PC-9 (cell line): ENCODE measurements around the gene MDN1. TPM values are rescaled to one million over a fixed set of nuclear protein-coding genes. Genes with fewer than 3 reads are reported as not detected.

Experiments used
- BruUV-seq: library from RNA; stranded (reverse); fragments of 400-500 nt; replicated peaks from 2 replicates; lab custom pipeline; 2021; lab: Mats Ljungman, UMichigan
- CTCF ChIA-PET: fragments of 300-600 bp; sonication (Branson Sonifier 250); formaldehyde crosslinking; loops from one replicate; lab custom pipeline; 2022; ENCODE audit warnings: antibody characterized with exemption; lab: Charles Lee
- POLR2A ChIA-PET: fragments of 300-600 bp; sonication (Branson Sonifier 250); formaldehyde crosslinking; loops from one replicate; lab custom pipeline; 2022; ENCODE audit warnings: antibody characterized with exemption; ENCODE audit not compliant: unreplicated experiment; lab: Charles Lee
- DNase-seq, 2 experiments: peaks; one replicate each; pipeline versions ENCODE4 v3.0.0 to v3.0.0-alpha.2; 2015 to 2022; ENCODE audit warnings: mixed read lengths in 1 of 2
- H2AFZ ChIP-seq: fragments of 200-600 bp; sonication (generic); 2 replicates; pipeline ENCODE4 v1.8.1; 2017; ENCODE audit warnings: antibody characterized with exemption
- H3F3A ChIP-seq: fragments of 200-600 bp; sonication (generic); 2 replicates; pipeline ENCODE4 v1.8.1; 2017; ENCODE audit warnings: antibody characterized with exemption, mild to moderate bottlenecking, low read depth; ENCODE audit not compliant: insufficient read depth
- H3K27ac ChIP-seq: fragments of 200-600 bp; sonication (generic); 2 replicates; pipeline ENCODE4 v1.6.1; 2016; ENCODE audit warnings: mixed run types
- H3K27me3 ChIP-seq: fragments of 200-600 bp; sonication (generic); 2 replicates; pipeline ENCODE4 v1.6.1; 2016; ENCODE audit warnings: low read depth, mixed run types; ENCODE audit not compliant: insufficient read depth
- H3K36me3 ChIP-seq: fragments of 200-600 bp; sonication (generic); 2 replicates; pipeline ENCODE4 v1.6.1; 2016; ENCODE audit warnings: low read depth, mixed run types
- H3K4me1 ChIP-seq: fragments of 200-600 bp; sonication (generic); replicated peaks from 2 replicates; pipeline ENCODE4 v1.6.1; 2016; ENCODE audit warnings: mixed run types; ENCODE audit not compliant: insufficient read depth
- H3K4me2 ChIP-seq: fragments of 200-600 bp; sonication (generic); 2 replicates; pipeline ENCODE4 v1.6.1; 2017; ENCODE audit warnings: mixed run types
- H3K4me3 ChIP-seq: fragments of 200-600 bp; sonication (generic); 2 replicates; pipeline ENCODE4 v1.6.1; 2016; ENCODE audit warnings: mixed run types
- H3K79me2 ChIP-seq: fragments of 200-600 bp; sonication (generic); 2 replicates; pipeline ENCODE4 v1.6.1; 2017; ENCODE audit warnings: low read depth, mixed run types
- H3K9me2 ChIP-seq: fragments of 200-600 bp; sonication (generic); 2 replicates; pipeline ENCODE4 v1.8.1; 2017; ENCODE audit warnings: mild to moderate bottlenecking; ENCODE audit not compliant: insufficient read depth
- H3K9me3 ChIP-seq: fragments of 200-600 bp; sonication (generic); 2 replicates; pipeline ENCODE4 v1.8.1; 2016; ENCODE audit warnings: low read depth; ENCODE audit not compliant: insufficient read depth
- H4K20me1 ChIP-seq: fragments of 200-600 bp; sonication (generic); 2 replicates; pipeline ENCODE4 v1.8.1; 2017; ENCODE audit not compliant: insufficient read depth
- CTCF ChIP-seq: fragments of 200-600 bp; sonication (generic); conservative IDR thresholded peaks from 2 replicates; pipeline ENCODE4 v1.6.1; 2017; ENCODE audit warnings: mixed run types, antibody characterized with exemption, mild to moderate bottlenecking, moderate library complexity
- EZH2 ChIP-seq: fragments of 200-600 bp; sonication (generic); IDR thresholded peaks from 2 replicates; pipeline ENCODE4 v1.8.0; 2017; ENCODE audit warnings: antibody characterized with exemption, low read depth
- intact Hi-C: fragments of 100-400 bp; cut with micrococcal nuclease; formaldehyde crosslinking; loops from one replicate; pipeline ENCODE4 v1.10.0; 2022; ENCODE audit not compliant: unreplicated experiment
- total RNA-seq: library from RNA; stranded (reverse); gene quantifications from 2 replicates; pipeline ENCODE4 v1.2.3, GENCODE V29; 2021

The MDN1 gene
- total RNA-seq, 1 experiment from 2014 or later = 38.6 TPM

DNA sequence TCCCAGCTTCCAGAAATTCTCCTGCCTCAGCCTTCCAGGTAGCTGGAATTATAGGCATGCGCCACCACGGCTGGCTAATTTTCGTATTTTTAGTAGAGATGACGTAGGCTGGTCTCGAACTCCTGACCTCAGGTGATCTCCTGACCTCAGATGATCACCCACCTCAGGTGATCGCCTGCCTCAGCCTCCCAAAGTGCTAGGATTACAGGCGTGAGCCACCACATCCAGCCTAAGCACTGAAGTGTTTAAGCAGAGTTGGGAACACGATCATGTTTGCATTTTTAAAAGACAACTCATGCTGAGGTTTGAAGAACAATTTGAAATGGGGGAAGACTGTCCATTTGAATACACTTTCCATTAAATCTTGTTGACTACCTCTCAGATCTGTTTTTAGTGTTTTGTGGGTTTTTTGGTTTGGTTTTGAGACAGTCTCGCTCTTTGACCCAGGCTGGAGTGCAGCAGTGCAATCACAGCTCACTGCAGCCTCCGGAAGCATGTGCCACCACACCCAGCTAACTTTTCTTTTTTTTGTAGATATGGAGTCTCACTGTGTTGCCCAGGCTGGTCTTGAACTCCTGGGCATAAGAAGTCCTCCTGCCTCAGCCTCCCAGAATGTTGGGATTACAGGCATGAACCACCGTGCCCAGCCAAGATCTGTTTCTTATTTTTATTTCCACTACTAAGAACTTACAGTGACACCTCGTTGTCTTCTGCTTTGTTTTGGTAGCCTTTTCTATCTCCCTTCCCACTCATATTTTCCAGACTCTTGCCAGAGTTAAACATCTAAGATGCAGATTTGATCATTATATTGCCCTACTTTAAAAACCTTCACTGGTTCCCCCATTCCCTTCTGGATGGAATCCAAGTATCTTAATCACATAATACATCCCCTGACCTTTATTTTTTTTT is 15.5 kb upstream of the MDN1 start:
- no peaks in the 10 kb centered on the region for H4K20me1 ChIP-seq
- no peak overlapping the region for H3K4me2 ChIP-seq
- no peaks in the 10 kb centered on the region for H3K36me3 ChIP-seq
- H3K4me1 ChIP-seq = 0 out of 2 replicates have a peak, but pooled peaks cover 3% of the 10 kb centered on the region
- no peaks in the 10 kb centered on the region for H3K9me2 ChIP-seq
- H2AFZ ChIP-seq = no peak overlapping the region
- no peaks in the 10 kb centered on the region for H3K9me3 ChIP-seq
- peaks cover 17% of the 10 kb centered on the region for H3K79me2 ChIP-seq
- ChIA-PET POLR2A (no interaction called here), CTCF (interaction anchor here (0.7 kb wide), 1 partner anchor 274 kb away, joined by 3 read pairs; no protein-coding TSS in a partner anchor)
- H3F3A ChIP-seq = no peaks in the 10 kb centered on the region
- H3K27me3 ChIP-seq = no peaks in the 10 kb centered on the region
- intact Hi-C loops = no loop called here
- DNase-seq = no peak
- H3K27ac ChIP-seq = no peak overlapping the region
- no peak overlapping the region for H3K4me3 ChIP-seq
- TF ChIP-seq EZH2 = no peak
- no peak for TF ChIP-seq CTCF
- no TSS peak for BruUV-seq

GRCh38 chr6:89830170-89830809 is 10.7 kb upstream of the MDN1 start:
- H3K4me1 ChIP-seq = 0 out of 2 replicates have a peak, but pooled peaks cover 3% of the 10 kb centered on the region
- intact Hi-C loops = no loop called here
- H3F3A ChIP-seq = no peaks in the 10 kb centered on the region
- CTCF ChIA-PET = no interaction called here
- peaks cover 19% of the 10 kb centered on the region for H3K79me2 ChIP-seq
- no peaks in the 10 kb centered on the region for H4K20me1 ChIP-seq
- no peak overlapping the region for H3K27ac ChIP-seq
- DNase-seq = no peak
- no peaks in the 10 kb centered on the region for H3K36me3 ChIP-seq
- TF ChIP-seq EZH2 (no peak), CTCF (no peak)
- no peaks in the 10 kb centered on the region for H3K9me3 ChIP-seq
- no peaks in the 10 kb centered on the region for H3K9me2 ChIP-seq
- POLR2A ChIA-PET = interaction anchor here (0.5 kb wide), 1 partner anchor 20 kb away, joined by 25 read pairs; no protein-coding TSS in a partner anchor
- H3K4me3 ChIP-seq = peak overlapping the region; percentile 74
- H3K27me3 ChIP-seq = no peaks in the 10 kb centered on the region
- H2AFZ ChIP-seq = peak overlapping the region; percentile 90
- TSS peak; percentile 63 for BruUV-seq
- peak overlapping the region; percentile 78 for H3K4me2 ChIP-seq

- Histone ChIP-seq H3K9me2 (no peaks in the 10 kb centered on the region), H3K4me3 (peak within 1 kb of the TSS; percentile 74), H3K27me3 (no peaks in the 10 kb centered on the region), H4K20me1 (no peaks in the 10 kb centered on the region), H3K27ac (peak within 1 kb of the TSS; percentile 47), H3K79me2 (peaks cover 19% of the 10 kb centered on the region), H2AFZ (peak within 1 kb of the TSS; percentile 98), H3K9me3 (no peaks in the 10 kb centered on the region), H3K4me1 (0 out of 2 replicates have a peak, but pooled peaks cover 3% of the 10 kb centered on the region), H3K4me2 (peak within 1 kb of the TSS; percentile 89), H3F3A (no peaks in the 10 kb centered on the region), H3K36me3 (no peaks in the 10 kb centered on the region)
- ChIA-PET POLR2A (interaction anchor here (0.6 to 0.9 kb wide), 3 partner anchors 10 to 673 kb away, joined by 3 to 18 read pairs (median 3); partner anchors contain the start of gene MDN1), CTCF (interaction anchor here (0.6 to 1.3 kb wide), 2 partner anchors 9 to 847 kb away, joined by 3 to 7 read pairs; partner anchors contain the start of gene MDN1)
- BruUV-seq = no TSS peak
- peak; percentile 93 to 95 for DNase-seq
- no peak for TF ChIP-seq EZH2
- no peak for TF ChIP-seq CTCF
- intact Hi-C loops = loop anchor here (1.0 to 10.0 kb wide), 2 partner anchors 10 to 575 kb away; partner anchors contain the start of gene MDN1
Measured at GRCh38 chr6:89829472-89830169, 10.0 kb upstream of the MDN1 start, which contains the start of gene CASP8AP2. CASP8AP2 (plus strand) TSS chr6:89829880.
